ENCODE results near the gene PRKN. TPM values are rescaled to one million over a fixed set of nuclear protein-coding genes. Genes with fewer than 3 reads are reported as not detected.
"Not testable (repeated sequence)": the region's sequence is repeated elsewhere in the genome, so short reads cannot be mapped to it uniquely, and the experiment has no call there.

PRKN gene
- total RNA-seq, 1 donor from 2014 or later = 7.0 TPM

- peaks cover 3% of the 10 kb centered on the region for H3K9me3 Mint-ChIP-seq (ENCODE audit: unreplicated experiment)
- no peaks in the 10 kb centered on the region for H3K4me1 Mint-ChIP-seq (ENCODE audit: low read depth, unreplicated experiment)
- no peak for DNase-seq
- no peak overlapping the region for H3K27ac Mint-ChIP-seq (ENCODE audit: unreplicated experiment)
- no peak for TF ChIP-seq CTCF (IDR thresholded peaks at IDR 0.05; ENCODE audit: partially characterized antibody, unreplicated experiment)
- H3K4me3 Mint-ChIP-seq (ENCODE audit: unreplicated experiment) = no peak overlapping the region
- H3K36me3 Mint-ChIP-seq (ENCODE audit: unreplicated experiment) = peaks cover 5% of the 10 kb centered on the region
- H3K27me3 Mint-ChIP-seq (ENCODE audit: unreplicated experiment) = peaks cover 3% of the 10 kb centered on the region
Observed at GRCh38 chr6:161338015-161338414, 1389.6 kb downstream of the PRKN start.

GRCh38 chr6:161336479-161336878 is 1391.1 kb downstream of the PRKN start:
- Mint-ChIP-seq H3K27ac (ENCODE audit: unreplicated experiment) (no peak overlapping the region), H3K4me1 (ENCODE audit: low read depth, unreplicated experiment) (no peaks in the 10 kb centered on the region), H3K27me3 (ENCODE audit: unreplicated experiment) (no peaks in the 10 kb centered on the region), H3K36me3 (ENCODE audit: unreplicated experiment) (no peaks in the 10 kb centered on the region), H3K9me3 (ENCODE audit: unreplicated experiment) (peaks cover 2% of the 10 kb centered on the region), H3K4me3 (ENCODE audit: unreplicated experiment) (no peak overlapping the region)
- no peak for TF ChIP-seq CTCF (IDR thresholded peaks at IDR 0.05; ENCODE audit: partially characterized antibody, unreplicated experiment)
- DNase-seq = no peak

- H3K27ac Mint-ChIP-seq (ENCODE audit: unreplicated experiment) = no peak overlapping the region
- no peak overlapping the region for H3K4me3 Mint-ChIP-seq (ENCODE audit: unreplicated experiment)
- no peak for DNase-seq
- H3K9me3 Mint-ChIP-seq (ENCODE audit: unreplicated experiment) = peaks cover 14% of the 10 kb centered on the region
- H3K36me3 Mint-ChIP-seq (ENCODE audit: unreplicated experiment) = peaks cover 5% of the 10 kb centered on the region
- TF ChIP-seq CTCF (IDR thresholded peaks at IDR 0.05; ENCODE audit: partially characterized antibody, unreplicated experiment) = no peak
- no peaks in the 10 kb centered on the region for H3K4me1 Mint-ChIP-seq (ENCODE audit: low read depth, unreplicated experiment)
- no peaks in the 10 kb centered on the region for H3K27me3 Mint-ChIP-seq (ENCODE audit: unreplicated experiment)
Observed at GRCh38 chr6:161333410-161333809, 1394.2 kb downstream of the PRKN start.

- H3K36me3 Mint-ChIP-seq (ENCODE audit: unreplicated experiment); H3K4me3 Mint-ChIP-seq (ENCODE audit: unreplicated experiment); DNase-seq; H3K27me3 Mint-ChIP-seq (ENCODE audit: unreplicated experiment); H3K27ac Mint-ChIP-seq (ENCODE audit: unreplicated experiment); H3K4me1 Mint-ChIP-seq (ENCODE audit: low read depth, unreplicated experiment): not testable (repeated sequence)
- H3K9me3 Mint-ChIP-seq (ENCODE audit: unreplicated experiment) = peaks cover 14% of the 10 kb centered on the region
Observed at GRCh38 chr6:161331402-161332081, 1396.0 kb downstream of the PRKN start.

- no peak overlapping the region for H3K4me3 Mint-ChIP-seq (ENCODE audit: unreplicated experiment)
- no peak for TF ChIP-seq CTCF (IDR thresholded peaks at IDR 0.05; ENCODE audit: partially characterized antibody, unreplicated experiment)
- H3K27me3 Mint-ChIP-seq (ENCODE audit: unreplicated experiment) = no peaks in the 10 kb centered on the region
- H3K4me1 Mint-ChIP-seq (ENCODE audit: low read depth, unreplicated experiment) = no peaks in the 10 kb centered on the region
- no peak overlapping the region for H3K27ac Mint-ChIP-seq (ENCODE audit: unreplicated experiment)
- H3K36me3 Mint-ChIP-seq (ENCODE audit: unreplicated experiment) = peaks cover 15% of the 10 kb centered on the region
- H3K9me3 Mint-ChIP-seq (ENCODE audit: unreplicated experiment) = peaks cover 14% of the 10 kb centered on the region
- no peak for DNase-seq
Observed at GRCh38 chr6:161327360-161327953, 1400.1 kb downstream of the PRKN start.
